WI38 (cell line): ENCODE data around the gene ROCK2.

Experiments
- H3K4me3 ChIP-seq: 2 replicates; pipeline ENCODE4 v1.5.1; 2011; ENCODE audit warnings: low read depth, mild to moderate bottlenecking, control low read depth, low read length
- TF ChIP-seq, protein P1 (sequence below): IDR thresholded peaks from 2 replicates; pipeline ENCODE4 v1.5.1; 2012; ENCODE audit warnings: low read depth, mild to moderate bottlenecking, control low read depth, low read length

ROCK2 gene

DNA sequence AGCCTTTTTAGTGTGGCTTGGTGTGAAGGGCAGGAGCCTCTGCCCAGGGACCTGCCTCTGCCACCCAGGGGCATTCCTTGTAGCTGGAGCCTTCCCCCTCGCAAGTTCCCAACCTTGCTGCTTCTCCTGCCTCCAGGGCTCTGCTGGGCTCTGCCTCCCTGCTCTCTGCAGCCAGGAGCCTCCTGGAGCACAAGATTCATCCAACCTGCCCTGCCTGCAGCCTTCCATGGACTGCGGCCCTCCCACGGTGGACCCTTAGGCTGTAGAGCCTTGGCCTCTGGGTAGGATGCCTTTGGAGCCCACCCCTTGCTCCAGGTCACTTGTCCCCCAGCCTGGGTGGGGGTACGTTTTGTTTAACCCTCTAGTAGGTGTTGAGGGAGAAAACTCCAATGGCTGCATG is 186.7 kb downstream of the ROCK2 start:
- H3K4me3 ChIP-seq, result no peak overlapping the region
- TF ChIP-seq, protein P1, sequence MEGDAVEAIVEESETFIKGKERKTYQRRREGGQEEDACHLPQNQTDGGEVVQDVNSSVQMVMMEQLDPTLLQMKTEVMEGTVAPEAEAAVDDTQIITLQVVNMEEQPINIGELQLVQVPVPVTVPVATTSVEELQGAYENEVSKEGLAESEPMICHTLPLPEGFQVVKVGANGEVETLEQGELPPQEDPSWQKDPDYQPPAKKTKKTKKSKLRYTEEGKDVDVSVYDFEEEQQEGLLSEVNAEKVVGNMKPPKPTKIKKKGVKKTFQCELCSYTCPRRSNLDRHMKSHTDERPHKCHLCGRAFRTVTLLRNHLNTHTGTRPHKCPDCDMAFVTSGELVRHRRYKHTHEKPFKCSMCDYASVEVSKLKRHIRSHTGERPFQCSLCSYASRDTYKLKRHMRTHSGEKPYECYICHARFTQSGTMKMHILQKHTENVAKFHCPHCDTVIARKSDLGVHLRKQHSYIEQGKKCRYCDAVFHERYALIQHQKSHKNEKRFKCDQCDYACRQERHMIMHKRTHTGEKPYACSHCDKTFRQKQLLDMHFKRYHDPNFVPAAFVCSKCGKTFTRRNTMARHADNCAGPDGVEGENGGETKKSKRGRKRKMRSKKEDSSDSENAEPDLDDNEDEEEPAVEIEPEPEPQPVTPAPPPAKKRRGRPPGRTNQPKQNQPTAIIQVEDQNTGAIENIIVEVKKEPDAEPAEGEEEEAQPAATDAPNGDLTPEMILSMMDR, result no peak

DNA sequence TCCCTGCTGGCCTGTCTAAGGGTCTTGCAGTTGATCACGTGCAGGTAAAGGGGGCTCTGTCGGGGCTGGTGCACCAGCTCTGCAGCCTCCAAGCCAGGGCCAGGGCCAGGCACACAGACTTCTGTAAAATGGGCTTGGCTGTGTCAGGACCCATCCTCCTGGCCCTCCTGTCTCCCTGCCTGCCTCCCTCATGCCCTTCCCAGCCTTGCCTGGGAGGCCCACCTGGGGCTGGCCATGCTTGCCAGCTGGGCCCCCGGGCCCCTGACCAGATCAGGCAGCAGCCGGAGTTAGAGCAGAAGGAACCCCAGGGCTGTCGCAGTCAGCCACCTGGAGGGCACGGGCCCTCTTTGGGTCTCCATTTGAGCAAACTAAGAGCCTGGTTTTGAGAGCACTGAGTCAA is 187.1 kb downstream of the ROCK2 start:
- TF ChIP-seq, protein P1, result no peak
- H3K4me3 ChIP-seq, result no peak overlapping the region

DNA sequence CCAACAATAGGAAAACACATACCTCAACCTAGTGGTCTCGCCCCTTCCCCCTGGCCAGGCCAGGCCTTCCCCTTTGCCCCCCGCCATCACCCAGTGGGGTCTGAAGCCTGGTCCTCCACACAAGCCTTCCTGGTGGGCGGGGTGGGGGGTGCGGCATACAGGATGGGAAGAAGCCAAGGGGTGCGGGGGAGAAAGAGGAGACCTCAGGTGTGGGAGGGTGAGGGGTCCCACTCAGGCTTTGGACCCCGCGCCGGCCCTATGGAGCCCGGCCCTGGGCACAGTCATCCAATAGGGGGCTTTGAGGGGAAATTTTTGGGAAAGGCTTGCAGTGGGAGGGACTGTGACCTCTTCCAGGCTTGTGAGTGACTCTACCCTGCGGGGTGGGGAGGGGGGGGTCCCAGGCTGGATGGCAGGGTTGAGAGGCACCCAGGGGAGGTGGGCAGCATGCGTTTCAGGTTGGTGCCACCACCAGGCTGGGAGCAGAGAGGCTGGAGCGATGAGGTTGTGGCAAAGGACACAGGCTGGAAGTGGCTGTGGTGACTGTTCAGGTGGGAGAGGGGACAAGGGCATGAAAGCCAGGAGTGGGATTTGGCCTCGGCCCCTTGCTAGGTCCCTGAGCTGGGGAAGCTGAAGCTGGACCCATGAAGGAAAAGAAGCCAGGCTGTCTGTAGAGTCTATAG is 187.9 kb downstream of the ROCK2 start:
- no peak overlapping the region; the same call in 1 of the 2 replicates for H3K4me3 ChIP-seq

DNA sequence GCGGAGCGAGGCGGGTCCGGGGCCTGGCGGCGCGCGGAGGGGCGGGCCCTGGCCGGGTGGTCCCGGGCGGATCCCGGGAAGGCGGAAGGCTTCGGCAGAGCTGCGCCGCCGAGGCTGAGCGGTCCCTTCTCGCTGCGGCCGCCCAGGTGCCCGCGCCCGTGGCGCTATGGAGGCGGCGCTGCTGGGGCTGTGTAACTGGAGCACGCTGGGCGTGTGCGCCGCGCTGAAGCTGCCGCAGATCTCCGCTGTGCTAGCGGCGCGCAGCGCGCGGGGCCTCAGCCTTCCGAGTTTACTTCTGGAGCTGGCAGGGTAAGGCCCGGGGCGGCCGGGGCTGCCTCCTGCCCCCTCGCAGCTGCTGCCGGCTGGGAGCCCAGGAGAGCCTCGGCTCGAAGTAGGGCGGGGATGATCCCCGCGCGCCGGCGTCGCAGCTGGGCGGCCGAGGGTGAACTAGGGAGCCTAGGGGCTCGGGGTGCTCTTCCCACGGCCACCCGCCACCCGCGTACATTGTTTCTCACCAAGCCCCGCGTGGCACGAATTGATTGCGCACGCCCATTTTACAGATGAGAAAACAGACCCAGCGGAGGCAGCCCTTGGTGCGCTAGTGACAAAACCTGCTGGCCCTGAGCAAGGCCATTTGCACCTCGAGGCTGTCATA is 188.9 kb downstream of the ROCK2 start, which contains the start of gene SLC66A3:
Gene SLC66A3, plus strand, starts transcription at position 87 of the 655 bp plus-strand sequence. Its CDS starts 80 bp downstream, at position 167.
- TF ChIP-seq, protein P1, result no peak
- peak within 1 kb of the TSS; percentile 76 for H3K4me3 ChIP-seq

More for the DNA sequence above, 187.9 kb downstream of the ROCK2 start:
- TF ChIP-seq, protein P1, result no peak

DNA sequence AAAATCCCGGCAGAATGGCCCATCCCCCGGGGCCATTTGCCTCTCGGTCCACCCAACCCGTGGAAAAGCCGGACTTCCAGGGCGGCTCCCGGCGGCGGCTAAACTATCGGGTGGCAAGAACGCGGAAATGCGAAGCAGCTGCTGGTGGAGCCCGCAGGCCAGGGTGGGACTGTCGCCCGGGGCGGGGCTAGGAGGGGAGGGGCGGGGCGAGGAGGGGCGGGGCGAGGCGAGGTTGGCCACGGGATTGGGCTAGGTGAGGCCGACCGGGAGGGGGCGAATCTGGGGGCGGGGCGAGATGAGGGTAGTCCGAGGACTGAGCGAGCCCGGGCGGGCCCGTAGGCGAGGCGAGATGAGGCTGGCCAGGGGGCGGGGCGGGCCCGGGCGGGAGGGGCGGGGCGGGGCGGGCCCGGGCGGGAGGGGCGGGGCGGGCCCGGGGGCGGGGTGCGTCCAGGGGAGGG is 189.5 kb downstream of the ROCK2 start:
- peak overlapping the region; percentile 76 for H3K4me3 ChIP-seq
- TF ChIP-seq, protein P1, result no peak

DNA sequence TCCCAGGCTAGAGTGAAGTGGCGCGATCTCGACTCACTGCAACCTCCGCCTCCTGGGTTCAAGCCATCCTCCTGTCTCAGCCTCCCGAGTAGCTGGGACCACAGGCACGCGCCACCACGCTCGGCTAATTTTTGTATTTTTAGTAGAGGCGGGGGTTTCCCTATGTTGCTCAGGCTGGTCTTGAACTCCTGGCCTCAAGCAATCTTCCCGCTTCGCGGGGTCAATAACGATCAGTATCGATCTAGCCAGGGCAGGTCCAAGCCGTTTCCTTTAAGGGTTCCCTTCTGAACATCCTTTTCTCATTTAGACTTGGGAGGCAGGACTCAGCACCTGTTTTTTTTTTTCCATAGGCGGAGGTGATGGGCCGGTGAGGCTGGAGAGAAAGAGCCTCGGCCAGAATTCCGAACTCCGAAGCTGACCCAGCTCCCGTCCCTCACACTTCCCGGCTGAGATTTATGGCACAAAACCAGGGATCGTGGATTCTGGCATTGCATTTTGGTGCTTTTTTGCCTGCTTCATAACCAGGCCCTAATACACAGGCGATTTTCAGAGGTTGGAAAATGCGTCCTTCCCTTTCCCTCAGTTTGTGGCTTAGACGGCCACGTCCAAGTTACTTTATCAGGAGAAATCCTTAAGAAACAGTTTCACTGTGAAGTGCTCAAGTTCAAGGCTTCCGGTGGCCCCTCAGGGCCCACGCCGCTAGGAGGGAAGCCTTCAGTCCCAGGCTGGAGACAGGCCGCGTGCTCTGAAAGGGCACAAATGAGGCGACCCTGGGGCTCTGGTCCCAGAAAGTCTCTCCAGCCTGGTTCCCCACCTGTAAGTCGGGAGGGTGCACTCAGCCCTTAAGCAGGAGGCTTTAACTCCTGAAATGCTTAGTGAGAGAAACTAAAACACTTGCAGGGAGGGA is 190.2 kb downstream of the ROCK2 start:
- TF ChIP-seq, protein P1, result no peak
- peak overlapping the region; percentile 51 for H3K4me3 ChIP-seq
